Measurements from ENCODE around the gene COL7A1. TPM values are rescaled to one million over a fixed set of nuclear protein-coding genes. Genes with fewer than 3 reads are reported as not detected.

COL7A1 gene
- total and polyA plus RNA-seq, 4 donors: 4.3 to 18.7 (median 8.5) TPM

DNA sequence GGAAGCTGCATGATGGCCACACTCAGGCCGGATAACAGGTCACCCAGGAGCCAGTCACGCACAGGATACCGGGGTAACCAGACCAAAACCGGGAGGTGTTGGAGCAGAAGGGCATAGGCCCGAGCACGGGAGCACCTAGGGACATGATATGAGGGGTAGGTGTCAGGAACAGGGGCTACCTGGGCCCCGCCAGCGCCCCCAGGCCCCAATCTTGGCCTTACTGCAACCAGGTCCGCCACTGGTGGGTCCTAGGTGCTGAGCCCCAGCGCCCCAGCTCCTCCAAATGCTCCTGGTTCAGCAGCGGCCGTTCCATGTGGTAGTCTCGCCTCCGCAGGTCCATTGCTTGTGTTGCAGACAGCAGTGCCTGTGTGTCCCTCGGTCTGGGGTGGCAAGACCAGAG, 38.1 kb upstream of the COL7A1 start:
- DNase-seq (no peak), ATAC-seq (ENCODE audit: insufficient read depth, low FRiP score) (no peak)
- Histone ChIP-seq H3K4me1 (ENCODE audit: control insufficient read depth in 5 of 5, insufficient read depth in 5 of 5, low read length in 5 of 5) (peaks cover 0 to 22% (median 3%) of the 10 kb centered on the region in 5 donors), H3K9me3 (ENCODE audit: control insufficient read depth in 4 of 4, insufficient read depth in 3 of 4, low read length in 3 of 4) (no peaks in the 10 kb centered on the region), H3K27ac (ENCODE audit: low read depth in 1 of 2, low read length in 1 of 2) (no peak overlapping the region), H3K9ac (ENCODE audit: insufficient read depth in 1 of 2, low read length in 2 of 2) (no peak overlapping the region), H3K27me3 (ENCODE audit: control insufficient read depth in 3 of 3, insufficient read depth in 3 of 3, low read length in 2 of 3) (no peaks in the 10 kb centered on the region), H3K36me3 (ENCODE audit: control insufficient read depth in 4 of 4, insufficient read depth in 4 of 4, low read length in 4 of 4) (peaks cover 0 to 27% (median 10%) of the 10 kb centered on the region in 4 donors), H3K4me3 (no peak overlapping the region)
- WGBS, 2 donors: 94 to 96% methylated on average over 15 of the region's 15 CpGs
- no peak for TF ChIP-seq CTCF (IDR thresholded peaks at IDR 0.05; ENCODE audit: control extremely low read depth, extremely low read depth)

- Histone ChIP-seq H3K27me3 (ENCODE audit: control insufficient read depth in 3 of 3, insufficient read depth in 3 of 3, low read length in 2 of 3) (no peaks in the 10 kb centered on the region), H3K27ac (ENCODE audit: low read depth in 1 of 2, low read length in 1 of 2) (peak overlapping the region in 1 of 2 donors; percentile 2), H3K4me1 (ENCODE audit: control insufficient read depth in 5 of 5, insufficient read depth in 5 of 5, low read length in 5 of 5) (peaks cover 0 to 22% (median 3%) of the 10 kb centered on the region in 5 donors), H3K9ac (ENCODE audit: insufficient read depth in 1 of 2, low read length in 2 of 2) (no peak overlapping the region), H3K9me3 (ENCODE audit: control insufficient read depth in 4 of 4, insufficient read depth in 3 of 4, low read length in 3 of 4) (no peaks in the 10 kb centered on the region), H3K36me3 (ENCODE audit: control insufficient read depth in 4 of 4, insufficient read depth in 4 of 4, low read length in 4 of 4) (peaks cover 0 to 37% (median 11%) of the 10 kb centered on the region in 4 donors), H3K4me3 (no peak overlapping the region)
- ATAC-seq (ENCODE audit: insufficient read depth, low FRiP score): no peak
- DNase-seq: no peak
- TF ChIP-seq CTCF (IDR thresholded peaks at IDR 0.05; ENCODE audit: control extremely low read depth, extremely low read depth): no peak
- 92% methylated on average over 22 of the region's 22 CpGs for WGBS, 2 donors
Observed at GRCh38 chr3:48631516-48632448, 36.7 kb upstream of the COL7A1 start.

GRCh38 chr3:48630833-48631232, 35.7 kb upstream of the COL7A1 start:
- no peaks in the 10 kb centered on the region for H3K9me3 ChIP-seq (ENCODE audit: control insufficient read depth in 4 of 4, insufficient read depth in 3 of 4, low read length in 3 of 4)
- ATAC-seq (ENCODE audit: insufficient read depth, low FRiP score) (no peak), DNase-seq (no peak)
- H3K4me1 ChIP-seq (ENCODE audit: control insufficient read depth in 5 of 5, insufficient read depth in 5 of 5, low read length in 5 of 5): peaks cover 0 to 13% (median 3%) of the 10 kb centered on the region in 5 donors
- H3K27ac ChIP-seq (ENCODE audit: low read depth in 1 of 2, low read length in 1 of 2): no peak overlapping the region
- H3K36me3 ChIP-seq (ENCODE audit: control insufficient read depth in 4 of 4, insufficient read depth in 4 of 4, low read length in 4 of 4): peaks cover 0 to 46% (median 11%) of the 10 kb centered on the region in 4 donors
- no peak overlapping the region for H3K9ac ChIP-seq (ENCODE audit: insufficient read depth in 1 of 2, low read length in 2 of 2)
- no peak overlapping the region for H3K4me3 ChIP-seq
- TF ChIP-seq CTCF (IDR thresholded peaks at IDR 0.05; ENCODE audit: control extremely low read depth, extremely low read depth): no peak
- no peaks in the 10 kb centered on the region for H3K27me3 ChIP-seq (ENCODE audit: control insufficient read depth in 3 of 3, insufficient read depth in 3 of 3, low read length in 2 of 3)
- WGBS, 2 donors: 92 to 96% methylated on average over 12 of the region's 12 CpGs

All from lung (tissue), 12 donors.